ENCODE measurements around the gene MCOLN2.
A peak's percentile ranks its signal among the peaks of the same experiment; 100 is the strongest.

MCOLN2 gene

GRCh38 chr1:84944767-84945486 lies 52.0 kb downstream of the MCOLN2 start:
- Histone ChIP-seq H3K27me3 (ENCODE audit: control insufficient read depth, low read length) (no peaks in the 10 kb centered on the region), H4K20me1 (ENCODE audit: control insufficient read depth, insufficient read depth, low read depth, low read length) (no peaks in the 10 kb centered on the region), H3K36me3 (ENCODE audit: control insufficient read depth, low read length) (peaks cover 26% of the 10 kb centered on the region), H3K4me1 (ENCODE audit: control insufficient read depth, low read length) (peaks cover 13% of the 10 kb centered on the region), H3F3A (ENCODE audit: control insufficient read depth, insufficient read depth) (no peaks in the 10 kb centered on the region; the same call in 1 of the 2 replicates), H3K27ac (ENCODE audit: low read depth, low read length) (peak overlapping the region; percentile 41), H3K9me2 (replicated peaks; ENCODE audit: control insufficient read depth, low read length) (no peaks in the 10 kb centered on the region), H3K9me3 (ENCODE audit: control insufficient read depth, insufficient read depth, low read length) (no peaks in the 10 kb centered on the region), H3K4me2 (ENCODE audit: low read length) (peak overlapping the region; percentile 87), H3K4me3 (ENCODE audit: low read length) (peak overlapping the region; percentile 72), H3K79me2 (ENCODE audit: control insufficient read depth, low read length) (0 out of 2 replicates have a peak, but pooled peaks cover 3% of the 10 kb centered on the region)
- peak; percentile 97 for TF ChIP-seq CTCF (IDR thresholded peaks at IDR 0.05; ENCODE audit: low read depth, low read length, poor library complexity, severe bottlenecking)
- TF ChIP-seq EZH2phosphoT487 (IDR thresholded peaks at IDR 0.05; ENCODE audit: borderline replicate concordance, low read length) = no peak

- Histone ChIP-seq H3F3A (ENCODE audit: control insufficient read depth, insufficient read depth) (peaks cover 3% of the 10 kb centered on the region; the same call in 1 of the 2 replicates), H3K4me3 (ENCODE audit: low read length) (no peak overlapping the region), H3K79me2 (ENCODE audit: control insufficient read depth, low read length) (no peaks in the 10 kb centered on the region), H3K9me2 (replicated peaks; ENCODE audit: control insufficient read depth, low read length) (no peaks in the 10 kb centered on the region), H3K4me2 (ENCODE audit: low read length) (no peak overlapping the region), H3K9me3 (ENCODE audit: control insufficient read depth, insufficient read depth, low read length) (no peaks in the 10 kb centered on the region), H3K36me3 (ENCODE audit: control insufficient read depth, low read length) (peaks cover 19% of the 10 kb centered on the region), H3K4me1 (ENCODE audit: control insufficient read depth, low read length) (peaks cover 13% of the 10 kb centered on the region), H3K27me3 (ENCODE audit: control insufficient read depth, low read length) (no peaks in the 10 kb centered on the region), H4K20me1 (ENCODE audit: control insufficient read depth, insufficient read depth, low read depth, low read length) (no peaks in the 10 kb centered on the region), H3K27ac (ENCODE audit: low read depth, low read length) (no peak overlapping the region)
- TF ChIP-seq CTCF (IDR thresholded peaks at IDR 0.05; ENCODE audit: low read depth, low read length, poor library complexity, severe bottlenecking) = no peak
- TF ChIP-seq EZH2phosphoT487 (IDR thresholded peaks at IDR 0.05; ENCODE audit: borderline replicate concordance, low read length) = no peak
Observed at GRCh38 chr1:84941843-84942242, 55.1 kb downstream of the MCOLN2 start.

- Histone ChIP-seq H3K9me2 (replicated peaks; ENCODE audit: control insufficient read depth, low read length) (no peaks in the 10 kb centered on the region), H3K4me3 (ENCODE audit: low read length) (no peak overlapping the region), H4K20me1 (ENCODE audit: control insufficient read depth, insufficient read depth, low read depth, low read length) (no peaks in the 10 kb centered on the region), H3K4me1 (ENCODE audit: control insufficient read depth, low read length) (peaks cover 9% of the 10 kb centered on the region), H3F3A (ENCODE audit: control insufficient read depth, insufficient read depth) (0 out of 2 replicates have a peak, but pooled peaks cover 3% of the 10 kb centered on the region), H3K36me3 (ENCODE audit: control insufficient read depth, low read length) (peaks cover 14% of the 10 kb centered on the region; the same call in 1 of the 2 replicates), H3K4me2 (ENCODE audit: low read length) (no peak overlapping the region), H3K79me2 (ENCODE audit: control insufficient read depth, low read length) (no peaks in the 10 kb centered on the region), H3K27ac (ENCODE audit: low read depth, low read length) (no peak overlapping the region), H3K27me3 (ENCODE audit: control insufficient read depth, low read length) (no peaks in the 10 kb centered on the region), H3K9me3 (ENCODE audit: control insufficient read depth, insufficient read depth, low read length) (no peaks in the 10 kb centered on the region)
- TF ChIP-seq CTCF (IDR thresholded peaks at IDR 0.05; ENCODE audit: low read depth, low read length, poor library complexity, severe bottlenecking) (no peak), EZH2phosphoT487 (IDR thresholded peaks at IDR 0.05; ENCODE audit: borderline replicate concordance, low read length) (no peak)
Observed at GRCh38 chr1:84940481-84940880, 56.4 kb downstream of the MCOLN2 start.
